Mesendoderm (in vitro differentiated cells): ENCODE measurements around the gene TRIM36.
A peak's percentile ranks its signal among the peaks of the same experiment; 100 is the strongest.

Experiments used
- DNase-seq: peaks from one replicate; pipeline ENCODE4 v3.0.0; 2013
- H2AK5ac ChIP-seq: 2 replicates; pipeline ENCODE4 v1.6.1; 2013; ENCODE audit warnings: low read length, inconsistent platforms
- H2BK120ac ChIP-seq: 2 replicates; pipeline ENCODE4 v1.6.1; 2013; ENCODE audit warnings: low read depth, mild to moderate bottlenecking, low read length, moderate library complexity, mixed read lengths
- H2BK15ac ChIP-seq: replicated peaks from 2 replicates; pipeline ENCODE4 v1.6.1; 2013; ENCODE audit warnings: low read depth, mild to moderate bottlenecking, moderate library complexity
- H2BK5ac ChIP-seq: 2 replicates; pipeline ENCODE4 v1.6.1; 2013; ENCODE audit warnings: low read length, inconsistent platforms
- H3K18ac ChIP-seq: 2 replicates; pipeline ENCODE4 v1.6.1; 2013; ENCODE audit warnings: mild to moderate bottlenecking, low read length, mixed read lengths
- H3K23ac ChIP-seq: one replicate; pipeline ENCODE4 v1.6.1; 2013; ENCODE audit warnings: low read length
- H3K27ac ChIP-seq: 2 replicates; pipeline ENCODE4 v1.5.1; 2013; ENCODE audit warnings: low read depth, mild to moderate bottlenecking, inconsistent platforms, low read length, moderate library complexity
- H3K27me3 ChIP-seq: 2 replicates; pipeline ENCODE4 v1.6.1; 2013; ENCODE audit warnings: low read length, control low read depth, mild to moderate bottlenecking, inconsistent platforms; ENCODE audit not compliant: insufficient read depth, poor library complexity
- H3K36me3 ChIP-seq: 2 replicates; pipeline ENCODE4 v1.6.1; 2013; ENCODE audit warnings: low read length, inconsistent platforms; ENCODE audit not compliant: control insufficient read depth, insufficient read depth
- H3K4ac ChIP-seq: one replicate; pipeline ENCODE4 v1.6.1; 2013; ENCODE audit warnings: low read depth, mild to moderate bottlenecking, low read length, moderate library complexity
- H3K4me1 ChIP-seq: 2 replicates; pipeline ENCODE4 v1.6.1; 2013; ENCODE audit warnings: low read depth, low read length, inconsistent platforms; ENCODE audit not compliant: control insufficient read depth
- H3K4me2 ChIP-seq: 2 replicates; pipeline ENCODE4 v1.6.1; 2013; ENCODE audit warnings: low read length
- H3K4me3 ChIP-seq: 2 replicates; pipeline ENCODE4 v1.5.1; 2013; ENCODE audit warnings: mild to moderate bottlenecking, low read length
- H3K56ac ChIP-seq: one replicate; pipeline ENCODE4 v1.6.1; 2013; ENCODE audit warnings: low read length
- H3K79me1 ChIP-seq: 2 replicates; pipeline ENCODE4 v1.6.1; 2013; ENCODE audit warnings: low read length, inconsistent platforms
- H3K79me2 ChIP-seq: 2 replicates; pipeline ENCODE4 v1.6.1; 2013; ENCODE audit warnings: mild to moderate bottlenecking, low read length; ENCODE audit not compliant: control insufficient read depth, insufficient read depth
- H3K9ac ChIP-seq: 2 replicates; pipeline ENCODE4 v1.6.1; 2013; ENCODE audit warnings: low read length, inconsistent platforms
- H4K5ac ChIP-seq: one replicate; pipeline ENCODE4 v1.6.1; 2013; ENCODE audit warnings: low read length
- H4K8ac ChIP-seq: one replicate; pipeline ENCODE4 v1.6.1; 2013; ENCODE audit warnings: low read depth, mild to moderate bottlenecking, control low read depth, low read length, moderate library complexity
- WGBS: extraction: QIAGEN DNeasy Blood & Tissue Kit; methylation state at CpG from one replicate; pipeline ENCODE4 v1.1.7; 2013; ENCODE audit warnings: low lambda C conversion rate, missing lambda C conversion rate; ENCODE audit not compliant: insufficient coverage; ENCODE audit errors: extremely low coverage; 5-methylcytosine and 5-hydroxymethylcytosine counted together

TRIM36 gene

DNA sequence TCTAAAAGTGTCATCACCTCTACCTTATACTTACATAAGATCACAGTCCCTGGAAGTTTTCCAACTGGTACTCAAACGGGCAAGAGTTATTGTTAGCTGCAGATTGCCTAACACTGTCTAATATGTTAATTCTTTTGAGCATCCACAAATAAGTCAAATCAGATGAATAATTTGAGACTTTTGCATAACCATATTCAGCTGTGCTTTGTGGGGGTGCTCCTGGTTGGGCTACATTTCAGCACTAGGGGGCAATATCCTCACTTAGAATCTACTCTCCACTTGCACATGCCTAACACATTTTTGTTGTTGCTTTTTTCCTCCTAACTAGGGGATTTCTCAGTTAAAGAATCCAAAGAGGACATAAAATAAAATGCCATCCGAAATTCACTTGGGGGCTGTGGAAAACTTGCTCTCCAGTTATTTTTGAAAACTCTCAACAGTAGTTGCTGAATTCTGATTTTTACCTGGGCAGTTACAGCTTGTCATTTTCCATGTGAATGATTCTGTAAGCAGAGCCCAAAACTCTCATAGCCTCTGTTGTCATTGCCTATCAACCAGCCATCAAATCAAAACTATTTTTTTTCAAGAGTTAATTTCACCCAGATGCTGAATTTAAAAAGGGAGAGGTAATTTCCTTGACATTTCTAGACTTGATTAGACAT, 71.5 kb downstream of the TRIM36 start:
- Histone ChIP-seq H3K23ac (no peak overlapping the region), H3K18ac (no peak overlapping the region), H3K79me1 (no peaks in the 10 kb centered on the region), H3K4me3 (no peak overlapping the region), H2BK5ac (no peak overlapping the region), H3K4ac (no peak overlapping the region), H2BK15ac (no peak overlapping the region), H3K9ac (no peak overlapping the region), H3K56ac (no peak overlapping the region), H4K8ac (no peak overlapping the region), H2BK120ac (no peak overlapping the region), H3K79me2 (no peaks in the 10 kb centered on the region), H3K4me1 (no peaks in the 10 kb centered on the region), H3K36me3 (no peaks in the 10 kb centered on the region), H3K27me3 (no peaks in the 10 kb centered on the region), H3K4me2 (no peak overlapping the region), H3K27ac (no peak overlapping the region), H2AK5ac (no peak overlapping the region), H4K5ac (no peak overlapping the region)
- WGBS, result no CpG with 5 or more reads among the region's 2 CpGs
- peak; percentile 46 for DNase-seq

- Histone ChIP-seq H3K56ac (no peak overlapping the region), H2BK15ac (no peak overlapping the region), H4K8ac (no peak overlapping the region), H3K18ac (no peak overlapping the region), H3K27me3 (no peaks in the 10 kb centered on the region), H3K4me1 (no peaks in the 10 kb centered on the region), H2BK5ac (no peak overlapping the region), H3K23ac (no peak overlapping the region), H3K4me2 (no peak overlapping the region), H3K79me1 (no peaks in the 10 kb centered on the region), H2BK120ac (no peak overlapping the region), H4K5ac (no peak overlapping the region), H3K27ac (no peak overlapping the region), H3K4me3 (no peak overlapping the region), H3K36me3 (no peaks in the 10 kb centered on the region), H3K79me2 (no peaks in the 10 kb centered on the region), H3K9ac (no peak overlapping the region), H2AK5ac (no peak overlapping the region), H3K4ac (no peak overlapping the region)
- no peak for DNase-seq
- no CpG with 5 or more reads among the region's 2 CpGs for WGBS
These were observed 72.5 kb downstream of the TRIM36 start for GRCh38 chr5:115097236-115097635.

DNA sequence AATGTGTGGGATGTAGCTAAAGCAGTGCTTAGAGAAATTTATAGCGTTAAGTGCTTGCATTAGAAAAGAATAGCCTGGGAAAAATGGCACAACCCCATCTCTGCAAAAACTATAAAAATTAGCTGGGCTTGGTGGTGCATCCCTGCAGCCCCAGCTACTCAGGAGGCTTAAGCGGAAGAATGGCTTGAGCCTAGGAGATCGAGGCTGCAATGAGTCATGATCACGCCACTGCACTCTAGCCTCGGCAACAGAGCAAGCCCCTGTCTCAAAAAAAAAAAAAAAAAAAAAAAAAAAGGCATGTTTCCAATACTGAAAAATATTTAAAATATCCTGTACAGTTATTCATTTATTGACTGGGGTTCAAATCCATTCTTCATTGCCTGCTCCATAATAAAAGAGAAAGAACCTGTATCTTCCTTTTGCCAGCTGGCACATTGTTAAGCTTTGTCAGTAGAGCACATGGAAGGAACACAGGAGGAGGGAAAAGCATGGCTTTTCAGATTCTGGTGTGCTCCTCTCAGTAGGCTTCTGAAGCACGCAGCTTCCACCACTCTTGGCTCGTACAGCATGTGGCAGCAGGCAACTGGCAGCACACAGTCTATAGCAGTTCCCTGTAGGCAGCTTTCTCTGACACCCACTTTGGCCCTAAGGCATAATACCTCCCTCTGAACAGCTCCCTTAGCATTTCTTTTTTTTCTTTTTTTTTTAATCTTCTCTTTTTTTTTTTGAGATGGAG, 73.5 kb downstream of the TRIM36 start:
- Histone ChIP-seq H3K4me3 (no peak overlapping the region), H3K79me2 (no peaks in the 10 kb centered on the region), H2BK15ac (no peak overlapping the region), H3K27ac (no peak overlapping the region), H4K8ac (no peak overlapping the region), H2AK5ac (no peak overlapping the region), H3K4me2 (no peak overlapping the region), H4K5ac (no peak overlapping the region), H3K18ac (no peak overlapping the region), H3K79me1 (no peaks in the 10 kb centered on the region), H3K56ac (peak overlapping the region; percentile 42), H2BK120ac (no peak overlapping the region), H3K4me1 (no peaks in the 10 kb centered on the region), H3K9ac (no peak overlapping the region), H3K27me3 (no peaks in the 10 kb centered on the region), H3K23ac (no peak overlapping the region), H3K36me3 (no peaks in the 10 kb centered on the region), H3K4ac (no peak overlapping the region), H2BK5ac (no peak overlapping the region)
- WGBS, result no CpG with 5 or more reads among the region's 7 CpGs
- peak; percentile 48 for DNase-seq

DNA sequence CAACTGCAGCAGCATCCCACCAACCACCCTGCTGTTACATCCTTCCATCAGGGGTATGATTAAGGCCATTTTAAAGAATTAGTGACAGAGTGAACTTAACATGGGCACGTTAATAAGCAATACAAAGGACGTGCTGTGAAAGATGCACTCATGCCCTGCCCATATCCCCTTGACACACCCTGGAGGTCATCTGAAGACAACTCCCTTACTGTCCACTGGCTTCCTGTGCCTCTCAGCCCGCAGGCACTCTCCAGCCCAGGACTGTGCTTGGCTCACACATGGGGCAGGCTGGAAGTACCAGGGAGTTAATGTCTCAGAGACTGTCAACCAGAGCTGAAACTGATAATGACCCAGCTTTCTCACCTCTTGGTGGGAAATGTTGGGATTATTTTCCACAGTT, 81.8 kb downstream of the TRIM36 start:
- no peak overlapping the region for H2BK15ac ChIP-seq
- no peak overlapping the region for H3K23ac ChIP-seq
- H3K18ac ChIP-seq, result no peak overlapping the region
- no CpG with 5 or more reads among the region's 3 CpGs for WGBS
- H4K8ac ChIP-seq, result no peak overlapping the region
- H2BK120ac ChIP-seq, result no peak overlapping the region
- no peak overlapping the region for H3K9ac ChIP-seq
- peak overlapping the region; percentile 51 for H2AK5ac ChIP-seq
- no peak overlapping the region for H3K4ac ChIP-seq
- no peaks in the 10 kb centered on the region for H3K79me2 ChIP-seq
- no peaks in the 10 kb centered on the region for H3K27me3 ChIP-seq
- no peak overlapping the region for H3K4me3 ChIP-seq
- no peak overlapping the region for H3K27ac ChIP-seq
- no peaks in the 10 kb centered on the region for H3K36me3 ChIP-seq
- H3K79me1 ChIP-seq, result no peaks in the 10 kb centered on the region
- no peak for DNase-seq
- H3K4me1 ChIP-seq, result peaks cover 6% of the 10 kb centered on the region
- H3K56ac ChIP-seq, result no peak overlapping the region
- no peak overlapping the region for H4K5ac ChIP-seq
- H2BK5ac ChIP-seq, result no peak overlapping the region
- H3K4me2 ChIP-seq, result no peak overlapping the region

DNA sequence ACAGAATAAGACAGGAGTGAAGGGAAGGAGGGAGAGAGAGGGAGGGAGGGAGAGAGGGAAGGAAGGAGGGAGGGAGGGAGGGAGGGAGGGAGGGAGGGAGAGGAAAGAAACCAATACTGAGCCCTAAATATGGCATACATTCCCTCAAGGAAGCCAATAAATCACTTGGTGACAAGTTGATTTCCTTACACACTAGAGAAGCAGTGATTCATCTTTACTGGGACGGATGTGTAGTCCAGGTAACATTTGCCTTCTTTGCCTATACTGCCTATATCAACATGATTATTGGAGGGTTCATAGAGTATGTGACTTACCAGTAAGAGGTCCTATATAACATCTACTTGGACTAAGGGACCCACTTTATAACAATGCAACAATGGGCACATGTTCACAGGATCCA, 83.2 kb downstream of the TRIM36 start:
- Histone ChIP-seq H3K36me3 (no peaks in the 10 kb centered on the region), H3K27me3 (no peaks in the 10 kb centered on the region), H3K18ac (no peak overlapping the region), H2BK120ac (no peak overlapping the region), H3K9ac (no peak overlapping the region), H3K27ac (no peak overlapping the region), H3K4ac (no peak overlapping the region), H4K5ac (no peak overlapping the region), H2BK15ac (no peak overlapping the region), H3K4me2 (no peak overlapping the region), H3K79me2 (no peaks in the 10 kb centered on the region), H4K8ac (no peak overlapping the region), H2BK5ac (no peak overlapping the region), H3K23ac (no peak overlapping the region), H3K4me3 (no peak overlapping the region), H2AK5ac (no peak overlapping the region), H3K4me1 (peaks cover 6% of the 10 kb centered on the region), H3K56ac (no peak overlapping the region), H3K79me1 (no peaks in the 10 kb centered on the region)
- WGBS, result no CpG with 5 or more reads among the region's 1 CpG
- DNase-seq, result no peak
